HUES64 (cell line): ENCODE data around the gene AKNAD1.

Experiments used
- H3K27ac ChIP-seq: 2 replicates; pipeline ENCODE4 v1.7.0; 2013; ENCODE audit warnings: low read depth, low read length, inconsistent platforms
- H3K27me3 ChIP-seq: 2 replicates; pipeline ENCODE4 v1.6.1; 2013; ENCODE audit warnings: mild to moderate bottlenecking, low read length; ENCODE audit not compliant: insufficient read depth
- H3K36me3 ChIP-seq: 2 replicates; pipeline ENCODE4 v1.6.1; 2013; ENCODE audit warnings: mild to moderate bottlenecking, low read length; ENCODE audit not compliant: insufficient read depth
- H3K4me1 ChIP-seq: 2 replicates; pipeline ENCODE4 v1.6.1; 2013; ENCODE audit warnings: mild to moderate bottlenecking, low read length, moderate library complexity; ENCODE audit not compliant: insufficient read depth
- H3K4me3 ChIP-seq: 2 replicates; pipeline ENCODE4 v1.5.1; 2013; ENCODE audit warnings: mild to moderate bottlenecking, low read length, moderate library complexity
- H3K9ac ChIP-seq: 2 replicates; pipeline ENCODE4 v1.6.1; 2013; ENCODE audit warnings: mild to moderate bottlenecking, low read depth, low read length
- H3K9me3 ChIP-seq: 2 replicates; pipeline ENCODE4 v1.6.1; 2013; ENCODE audit warnings: low read depth, low read length; ENCODE audit not compliant: insufficient read depth
- WGBS: fragments of 150-250, 120-280 bp; methylation state at CpG from one replicate; pipeline ENCODE4 v1.1.7; 2013; ENCODE audit warnings: missing lambda C conversion rate; 5-methylcytosine and 5-hydroxymethylcytosine counted together

The AKNAD1 gene

GRCh38 chr1:108779455-108779854 lies 77.4 kb downstream of the AKNAD1 start:
- Histone ChIP-seq H3K27me3 (no peaks in the 10 kb centered on the region), H3K36me3 (peaks cover 85% of the 10 kb centered on the region), H3K4me3 (no peak overlapping the region), H3K27ac (no peak overlapping the region), H3K9ac (no peak overlapping the region), H3K4me1 (no peaks in the 10 kb centered on the region), H3K9me3 (peaks cover 13% of the 10 kb centered on the region)

GRCh38 chr1:108777839-108778238 lies 79.1 kb downstream of the AKNAD1 start:
- Histone ChIP-seq H3K4me1 (no peaks in the 10 kb centered on the region), H3K27ac (no peak overlapping the region), H3K4me3 (no peak overlapping the region), H3K36me3 (peaks cover 84% of the 10 kb centered on the region), H3K9ac (no peak overlapping the region), H3K9me3 (no peaks in the 10 kb centered on the region), H3K27me3 (no peaks in the 10 kb centered on the region)

- no peak overlapping the region for H3K4me3 ChIP-seq
- H3K4me1 ChIP-seq = no peaks in the 10 kb centered on the region
- no peak overlapping the region for H3K9ac ChIP-seq
- H3K27me3 ChIP-seq = no peaks in the 10 kb centered on the region
- no peaks in the 10 kb centered on the region for H3K9me3 ChIP-seq
- peaks cover 36% of the 10 kb centered on the region for H3K36me3 ChIP-seq
- no peak overlapping the region for H3K27ac ChIP-seq
- 97% methylated on average over 3 of the region's 3 CpGs for WGBS
Measured at GRCh38 chr1:108767708-108768107, 89.2 kb downstream of the AKNAD1 start.

- Histone ChIP-seq H3K9ac (no peak overlapping the region), H3K4me1 (no peaks in the 10 kb centered on the region), H3K9me3 (no peaks in the 10 kb centered on the region), H3K27ac (no peak overlapping the region), H3K27me3 (no peaks in the 10 kb centered on the region), H3K4me3 (no peak overlapping the region), H3K36me3 (peaks cover 39% of the 10 kb centered on the region)
- WGBS = 89% methylated on average over 1 of the region's 1 CpG
Measured at GRCh38 chr1:108767115-108767514, 89.8 kb downstream of the AKNAD1 start.
